K562 (cell line): ENCODE results near the gene SLC38A10. TPM values are rescaled to one million over a fixed set of nuclear protein-coding genes. Genes with fewer than 3 reads are reported as not detected.

Experiments used
- CEBPG ChIP-seq, 3 experiments: fragments of 200-800 bp in 1 of 3; sonication (Bioruptor generic) in 1 of 3; sonication (generic) in 1 of 3; formaldehyde crosslinking in 1 of 3; IDR thresholded peaks in 2 of 3; conservative IDR thresholded peaks in 1 of 3; 2 replicates each; pipeline versions ENCODE4 v1.6.1 to v1.8.0; 2016 to 2022; ENCODE audit warnings: missing compliant biosample characterization in 2 of 3, missing genetic modification characterization in 2 of 3, mild to moderate bottlenecking in 1 of 3, missing genetic modification reagents in 1 of 3
- DIDO1 ChIP-seq: fragments of 450-650 bp; IDR thresholded peaks from 2 replicates; pipeline ENCODE4 v1.6.1; 2016; ENCODE audit warnings: low read depth, missing biosample characterization, missing genetic modification characterization
- E2F8 ChIP-seq: fragments of 450-650 bp; IDR thresholded peaks from 2 replicates; pipeline ENCODE4 v1.7.1; 2018; ENCODE audit warnings: mild to moderate bottlenecking, low read depth; ENCODE audit not compliant: partially characterized antibody
- FOXM1 ChIP-seq, 2 experiments: fragments of 450-650 bp in 1 of 2; sonication (generic) in 1 of 2; formaldehyde crosslinking in 1 of 2; IDR thresholded peaks; 2 replicates each; pipeline versions ENCODE4 v1.6.1 to v1.9.0; 2017 to 2022; ENCODE audit warnings: low read depth in 2 of 2, mild to moderate bottlenecking in 2 of 2, missing genetic modification reagents in 1 of 2, moderate library complexity in 1 of 2
- GTF2A2 ChIP-seq: IDR thresholded peaks from 2 replicates; pipeline ENCODE4 v1.6.1; 2016; ENCODE audit warnings: mild to moderate bottlenecking, missing genetic modification characterization, missing compliant biosample characterization
- HBP1 ChIP-seq: fragments of 450-650 bp; formaldehyde crosslinking; IDR thresholded peaks from 2 replicates; pipeline ENCODE4 v1.4.0; 2022; ENCODE audit warnings: missing genetic modification characterization
- MYNN ChIP-seq, 2 experiments: sonication (generic); formaldehyde crosslinking in 1 of 2; IDR thresholded peaks; 2 replicates each; pipeline versions ENCODE4 v1.5.0 to v1.6.1; 2016 to 2020; ENCODE audit warnings: antibody characterized with exemption in 1 of 2, missing genetic modification reagents in 1 of 2
- NR2C1 ChIP-seq, 2 experiments: fragments of 450-650 bp; IDR thresholded peaks; 2 replicates each; pipeline ENCODE4 v1.6.1; 2017; ENCODE audit warnings: mild to moderate bottlenecking in 2 of 2, antibody characterized with exemption in 1 of 2, inconsistent platforms in 1 of 2, missing compliant biosample characterization in 1 of 2, missing genetic modification characterization in 1 of 2
- PTRF ChIP-seq: fragments of 450-650 bp; IDR thresholded peaks from 2 replicates; pipeline ENCODE4 v1.6.1; 2016; ENCODE audit warnings: mild to moderate bottlenecking, missing genetic modification characterization, missing compliant biosample characterization
- SMARCA5 ChIP-seq: fragments of 450-650 bp; IDR thresholded peaks from 2 replicates; pipeline ENCODE4 v1.6.1; 2016
- TBP ChIP-seq: optimal IDR thresholded peaks from 2 replicates; pipeline ENCODE3; 2011; ENCODE audit warnings: low read depth, low read length, improper control_type of control experiment
- TCF7 ChIP-seq: sonication (generic); IDR thresholded peaks from 2 replicates; pipeline ENCODE4 v1.6.1; 2016; ENCODE audit warnings: antibody characterized with exemption, borderline replicate concordance
- TCF7L2 ChIP-seq: fragments of 150-350 bp; IDR thresholded peaks from 2 replicates; pipeline ENCODE4 v1.6.1; 2016; ENCODE audit warnings: low read depth, mild to moderate bottlenecking, low read length, moderate library complexity
- ZBTB2 ChIP-seq: fragments of 450-650 bp; IDR thresholded peaks from 2 replicates; pipeline ENCODE4 v1.6.1; 2016; ENCODE audit warnings: antibody characterized with exemption
- ZFP36 ChIP-seq: fragments of 150-350 bp; IDR thresholded peaks from 2 replicates; pipeline ENCODE4 v1.6.1; 2018; ENCODE audit warnings: low read length, low read depth; ENCODE audit not compliant: partially characterized antibody
- ZNF174 ChIP-seq: fragments of 250-450 bp; sonication (Bioruptor Pico); IDR thresholded peaks from 2 replicates; pipeline ENCODE4 v1.4.0; 2020; ENCODE audit warnings: mild to moderate bottlenecking
- ZNF175 ChIP-seq: fragments of 200-800 bp; sonication (Bioruptor generic); IDR thresholded peaks from 2 replicates; pipeline ENCODE4 v1.6.1; 2016; ENCODE audit warnings: low read depth, mild to moderate bottlenecking, missing genetic modification characterization, missing compliant biosample characterization
- ZNF184 ChIP-seq: sonication (generic); formaldehyde crosslinking; IDR thresholded peaks from 2 replicates; pipeline ENCODE4 v1.5.0; 2020; ENCODE audit warnings: missing genetic modification reagents
- ZNF239 ChIP-seq: fragments of 250-450 bp; sonication (Bioruptor Pico); IDR thresholded peaks from 2 replicates; pipeline ENCODE4 v1.4.0; 2020; ENCODE audit warnings: mild to moderate bottlenecking
- ZNF395 ChIP-seq: fragments of 200-800 bp; sonication (Bioruptor generic); IDR thresholded peaks from 2 replicates; pipeline ENCODE4 v1.6.1; 2017; ENCODE audit warnings: missing genetic modification characterization, missing compliant biosample characterization
- polyA plus RNA-seq, 8 experiments: library from polyadenylated mRNA; depleted of rRNA in 4 of 8; stranded (reverse) in 5 of 8; unstranded in 3 of 8; fragments of >200 nt; fragmentation: Nextera tagmentation in 2 of 8; fragmentation: Illumina TruSeq in 1 of 8; extraction: Ambion mirVana in 2 of 8; extraction: Trizol in 1 of 8; gene quantifications; 2 replicates each; pipeline versions ENCODE4 v1.2.1 to v1.2.3, GENCODE V29; 2011 to 2014; ENCODE audit warnings: inconsistent platforms in 1 of 8, missing spikeins in 1 of 8
- total RNA-seq, 7 experiments: library from RNA; depleted of rRNA in 6 of 7; stranded (reverse); fragments of >200 nt in 6 of 7; fragmentation: Illumina TruSeq in 2 of 7; extraction: Trizol in 2 of 7; gene quantifications; 2 replicates each; pipeline versions ENCODE4 v1.2.1 to v1.2.3, GENCODE V29; 2011 to 2021; ENCODE audit warnings: low replicate concordance in 1 of 7

Gene SLC38A10
- total and polyA plus RNA-seq, 9 of the 15 experiments (the other 6 are each of a cell fraction or from before 2014, with no cell fraction given), result 0.45 to 54.2 (median 13.8) TPM

GRCh38 chr17:81309140-81309858 is 14.2 kb upstream of the SLC38A10 start (continued):
- TF ChIP-seq HBP1 (CRISPR knock-in tag) (no peak), GTF2A2 (tag) (no peak), MYNN (IDR thresholded peaks at IDR 0.05) (peak; percentile 20; the same call in 1 of the 2 replicates), MYNN (CRISPR knock-in tag; IDR thresholded peaks at IDR 0.05) (no peak), ZNF184 (CRISPR knock-in tag) (no peak), ZNF175 (peak; percentile 62; the same call in 1 of the 2 replicates), ZBTB2 (peak; percentile 44; the same call in 1 of the 2 replicates), ZNF395 (CRISPR knock-in tag) (no peak), NR2C1 (IDR thresholded peaks at IDR 0.05) (no peak; the same call in 1 of the 2 replicates), NR2C1 (tag; IDR thresholded peaks at IDR 0.05) (peak; percentile 71; the same call in 1 of the 2 replicates), ZNF239 (CRISPR knock-in tag) (no peak), ZFP36 (peak; percentile 27), DIDO1 (tag) (no peak), TCF7 (no peak), E2F8 (no peak), ZNF174 (CRISPR knock-in tag) (no peak), FOXM1 (IDR thresholded peaks at IDR 0.05; ENCODE audit: low read depth) (no peak), FOXM1 (CRISPR knock-in tag; IDR thresholded peaks at IDR 0.05; ENCODE audit: low read depth) (no peak), TCF7L2 (no peak), SMARCA5 (no peak), TBP (peak; percentile 44), CEBPG (CRISPR knock-in tag; IDR thresholded peaks at IDR 0.05) (no peak), CEBPG (tag; conservative IDR thresholded peaks at IDR 0.05 in 1 of 2, IDR thresholded peaks at IDR 0.05 in 1 of 2) (no peak), PTRF (tag) (no peak)
